Activated naive CD8-positive, alpha-beta T cell (primary cell): ENCODE data around the gene STRN4.
"Not testable (repeated sequence)": the region's sequence is repeated elsewhere in the genome, so short reads cannot be mapped to it uniquely, and the experiment has no call there.

Source experiments
- H3K27ac Mint-ChIP-seq: one replicate; pipeline ENCODE4 v1.8.0; 2021; ENCODE audit warnings: mixed read lengths
- H3K27me3 Mint-ChIP-seq: one replicate; pipeline ENCODE4 v1.8.0; 2021; ENCODE audit warnings: mixed read lengths
- H3K36me3 Mint-ChIP-seq: one replicate; pipeline ENCODE4 v1.8.0; 2021; ENCODE audit warnings: mixed read lengths
- H3K4me1 Mint-ChIP-seq: one replicate; pipeline ENCODE4 v1.8.0; 2021; ENCODE audit warnings: low read depth, mixed read lengths
- H3K4me3 Mint-ChIP-seq: one replicate; pipeline ENCODE4 v1.8.0; 2021; ENCODE audit warnings: mild to moderate bottlenecking, mixed read lengths
- H3K9me3 Mint-ChIP-seq: one replicate; pipeline ENCODE4 v1.8.0; 2021; ENCODE audit warnings: low read depth, mixed read lengths

STRN4 gene

GRCh38 chr19:46718157-46718933, 27.9 kb downstream of the STRN4 start:
- Mint-ChIP-seq H3K27me3 (no peaks in the 10 kb centered on the region), H3K36me3 (peaks cover 2% of the 10 kb centered on the region), H3K9me3 (no peaks in the 10 kb centered on the region), H3K27ac (peak overlapping the region; percentile 90), H3K4me3 (peak overlapping the region; percentile 92), H3K4me1 (peaks cover 36% of the 10 kb centered on the region)

- Mint-ChIP-seq H3K9me3 (no peaks in the 10 kb centered on the region), H3K27ac (peak overlapping the region; percentile 90), H3K36me3 (peaks cover 2% of the 10 kb centered on the region), H3K4me3 (peak overlapping the region; percentile 92), H3K27me3 (no peaks in the 10 kb centered on the region), H3K4me1 (peaks cover 40% of the 10 kb centered on the region)
Observed at GRCh38 chr19:46717716-46718143, 28.5 kb downstream of the STRN4 start.

GRCh38 chr19:46717034-46717715, 29.1 kb downstream of the STRN4 start, which contains the start of gene PRKD2:
Gene PRKD2, minus strand, starts transcription at chr19:46717114. Its CDS starts 744 bp downstream, at chr19:46716370.
- H3K36me3 Mint-ChIP-seq = peaks cover 2% of the 10 kb centered on the region
- peak within 1 kb of the TSS; percentile 91 for H3K27ac Mint-ChIP-seq
- H3K27me3 Mint-ChIP-seq = no peaks in the 10 kb centered on the region
- peak within 1 kb of the TSS; percentile 92 for H3K4me3 Mint-ChIP-seq
- H3K4me1 Mint-ChIP-seq = peaks cover 44% of the 10 kb centered on the region
- no peaks in the 10 kb centered on the region for H3K9me3 Mint-ChIP-seq

- peak overlapping the region; percentile 92 for H3K4me3 Mint-ChIP-seq
- peaks cover 2% of the 10 kb centered on the region for H3K36me3 Mint-ChIP-seq
- H3K27ac Mint-ChIP-seq = peak overlapping the region; percentile 91
- no peaks in the 10 kb centered on the region for H3K9me3 Mint-ChIP-seq
- no peaks in the 10 kb centered on the region for H3K27me3 Mint-ChIP-seq
- peaks cover 40% of the 10 kb centered on the region for H3K4me1 Mint-ChIP-seq
Observed at GRCh38 chr19:46716672-46717033, 29.6 kb downstream of the STRN4 start.

GRCh38 chr19:46715975-46716671, 30.1 kb downstream of the STRN4 start:
- peak overlapping the region; percentile 92 for H3K4me3 Mint-ChIP-seq
- H3K36me3 Mint-ChIP-seq = peaks cover 2% of the 10 kb centered on the region

GRCh38 chr19:46715620-46715974, 30.7 kb downstream of the STRN4 start:
- Mint-ChIP-seq H3K9me3 (no peaks in the 10 kb centered on the region), H3K27me3 (no peaks in the 10 kb centered on the region), H3K36me3 (peaks cover 2% of the 10 kb centered on the region), H3K4me1 (peaks cover 41% of the 10 kb centered on the region), H3K27ac (peak overlapping the region; percentile 91), H3K4me3 (peak overlapping the region; percentile 92)

More at GRCh38 chr19:46715975-46716671, 30.1 kb downstream of the STRN4 start:
- H3K4me1 Mint-ChIP-seq = peaks cover 41% of the 10 kb centered on the region
- no peaks in the 10 kb centered on the region for H3K9me3 Mint-ChIP-seq
- peak overlapping the region; percentile 91 for H3K27ac Mint-ChIP-seq
- no peaks in the 10 kb centered on the region for H3K27me3 Mint-ChIP-seq

GRCh38 chr19:46714444-46715106, 31.7 kb downstream of the STRN4 start:
- H3K9me3 Mint-ChIP-seq = no peaks in the 10 kb centered on the region
- peaks cover 2% of the 10 kb centered on the region for H3K36me3 Mint-ChIP-seq
- no peaks in the 10 kb centered on the region for H3K27me3 Mint-ChIP-seq
- peak overlapping the region; percentile 92 for H3K4me3 Mint-ChIP-seq
- peak overlapping the region; percentile 91 for H3K27ac Mint-ChIP-seq
- H3K4me1 Mint-ChIP-seq = peaks cover 41% of the 10 kb centered on the region

- Mint-ChIP-seq H3K27me3 (no peaks in the 10 kb centered on the region), H3K36me3 (no peaks in the 10 kb centered on the region), H3K4me3 (peak overlapping the region; percentile 92), H3K4me1 (peaks cover 34% of the 10 kb centered on the region), H3K27ac (peak overlapping the region; percentile 82), H3K9me3 (no peaks in the 10 kb centered on the region)
Observed at GRCh38 chr19:46713781-46714443, 32.3 kb downstream of the STRN4 start.

- peaks cover 24% of the 10 kb centered on the region for H3K4me1 Mint-ChIP-seq
- H3K27ac Mint-ChIP-seq = peak overlapping the region; percentile 54
- H3K9me3 Mint-ChIP-seq, H3K27me3 Mint-ChIP-seq, H3K36me3 Mint-ChIP-seq: not testable (repeated sequence)
- H3K4me3 Mint-ChIP-seq = peak overlapping the region; percentile 92
Observed at GRCh38 chr19:46712768-46713338, 33.4 kb downstream of the STRN4 start.

GRCh38 chr19:46710687-46711086, 35.6 kb downstream of the STRN4 start:
- no peak overlapping the region for H3K27ac Mint-ChIP-seq
- H3K9me3 Mint-ChIP-seq = no peaks in the 10 kb centered on the region
- H3K4me3 Mint-ChIP-seq = no peak overlapping the region
- H3K36me3 Mint-ChIP-seq = no peaks in the 10 kb centered on the region
- H3K4me1 Mint-ChIP-seq = peaks cover 21% of the 10 kb centered on the region
- H3K27me3 Mint-ChIP-seq = no peaks in the 10 kb centered on the region

- Mint-ChIP-seq H3K27ac (peak overlapping the region; percentile 66), H3K4me1 (peaks cover 7% of the 10 kb centered on the region), H3K9me3 (no peaks in the 10 kb centered on the region), H3K27me3 (no peaks in the 10 kb centered on the region), H3K4me3 (no peak overlapping the region), H3K36me3 (no peaks in the 10 kb centered on the region)
Observed at GRCh38 chr19:46704379-46705076, 41.7 kb downstream of the STRN4 start.

- Mint-ChIP-seq H3K36me3 (no peaks in the 10 kb centered on the region), H3K4me3 (no peak overlapping the region), H3K9me3 (no peaks in the 10 kb centered on the region), H3K27me3 (no peaks in the 10 kb centered on the region), H3K4me1 (peaks cover 9% of the 10 kb centered on the region), H3K27ac (no peak overlapping the region)
Observed at GRCh38 chr19:46700704-46701103, 45.5 kb downstream of the STRN4 start.

- H3K4me3 Mint-ChIP-seq = no peak overlapping the region
Observed at GRCh38 chr19:46698395-46699321, 47.6 kb downstream of the STRN4 start.

More at GRCh38 chr19:46698395-46699321, 47.6 kb downstream of the STRN4 start:
- H3K27me3 Mint-ChIP-seq = no peaks in the 10 kb centered on the region
- H3K36me3 Mint-ChIP-seq = no peaks in the 10 kb centered on the region
- no peak overlapping the region for H3K27ac Mint-ChIP-seq
- no peaks in the 10 kb centered on the region for H3K9me3 Mint-ChIP-seq
- H3K4me1 Mint-ChIP-seq = peaks cover 2% of the 10 kb centered on the region
